GM21423 (cell line): Measurements from ENCODE around the gene CCNYL1.

Experiments
- ATAC-seq: cut with Tn5 transposase; IDR thresholded peaks from one replicate; pipeline ENCODE4 v1.9.1; 2021; ENCODE audit warnings: mild to moderate bottlenecking, moderate library complexity; ENCODE audit not compliant: unreplicated experiment

Gene CCNYL1

DNA sequence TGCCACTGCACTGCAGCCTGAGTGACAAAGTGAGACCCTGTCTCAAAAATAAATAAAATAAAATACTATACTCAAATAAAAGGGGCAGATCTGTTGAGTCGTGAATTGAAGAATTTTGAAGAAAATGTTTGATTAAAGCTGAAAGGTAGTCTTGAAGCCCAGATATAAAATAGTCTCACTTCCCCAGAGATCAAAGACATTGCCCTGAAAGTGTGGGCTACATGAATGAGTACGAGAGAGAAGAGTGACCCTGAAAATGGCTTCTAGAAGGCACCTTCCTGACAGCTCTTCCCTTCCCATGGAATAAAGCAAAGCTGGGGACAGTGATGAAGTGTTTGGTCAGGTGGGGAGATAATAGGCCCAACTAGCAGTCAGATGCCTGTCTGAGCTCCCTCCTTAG, 72.1 kb downstream of the CCNYL1 start:
- ATAC-seq: no peak

GRCh38 chr2:207784898-207785297, 73.5 kb downstream of the CCNYL1 start:
- no peak for ATAC-seq

DNA sequence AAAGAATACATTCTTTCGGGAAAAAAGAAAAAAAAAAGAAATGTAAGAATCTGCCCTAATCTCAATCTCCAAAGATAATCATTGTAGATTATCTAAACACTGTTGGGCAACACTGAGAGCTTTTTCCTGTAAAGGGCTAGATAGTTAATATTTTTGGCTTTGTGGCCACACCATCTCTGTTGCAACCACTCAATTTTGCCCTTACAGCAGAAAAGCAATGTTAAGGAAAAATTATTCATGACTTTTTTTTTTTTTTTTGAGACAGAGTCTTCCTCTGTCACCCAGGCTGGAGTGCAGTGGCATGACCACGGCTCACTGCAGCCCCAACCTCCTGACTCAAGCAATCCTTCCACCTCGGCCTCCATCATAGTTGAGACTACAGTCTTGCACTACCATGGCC, 75.6 kb downstream of the CCNYL1 start:
- no peak for ATAC-seq

GRCh38 chr2:207787800-207788199, 76.4 kb downstream of the CCNYL1 start:
- no peak for ATAC-seq

DNA sequence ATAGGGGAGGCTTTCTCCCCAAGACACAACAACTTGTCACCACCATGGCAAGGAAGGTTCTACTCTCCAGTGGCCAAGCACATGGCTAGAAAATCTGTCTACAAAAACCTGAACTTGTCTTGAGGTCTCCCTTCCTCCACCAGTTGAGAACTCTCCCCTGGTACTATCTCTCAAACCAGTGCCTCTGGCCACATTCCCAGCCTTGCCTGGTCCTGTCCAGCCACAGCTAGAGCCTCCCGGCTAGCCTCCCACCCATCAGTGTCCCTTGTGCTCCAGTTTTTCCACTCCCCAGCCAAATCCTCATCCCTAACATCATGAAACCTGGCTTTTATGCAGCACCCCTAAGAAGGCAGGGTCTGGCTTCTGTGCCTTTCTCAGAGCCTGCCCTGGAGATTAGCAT, 79.5 kb downstream of the CCNYL1 start:
- no peak for ATAC-seq

- no peak for ATAC-seq
Measured at GRCh38 chr2:207791579-207792243, 80.3 kb downstream of the CCNYL1 start.

DNA sequence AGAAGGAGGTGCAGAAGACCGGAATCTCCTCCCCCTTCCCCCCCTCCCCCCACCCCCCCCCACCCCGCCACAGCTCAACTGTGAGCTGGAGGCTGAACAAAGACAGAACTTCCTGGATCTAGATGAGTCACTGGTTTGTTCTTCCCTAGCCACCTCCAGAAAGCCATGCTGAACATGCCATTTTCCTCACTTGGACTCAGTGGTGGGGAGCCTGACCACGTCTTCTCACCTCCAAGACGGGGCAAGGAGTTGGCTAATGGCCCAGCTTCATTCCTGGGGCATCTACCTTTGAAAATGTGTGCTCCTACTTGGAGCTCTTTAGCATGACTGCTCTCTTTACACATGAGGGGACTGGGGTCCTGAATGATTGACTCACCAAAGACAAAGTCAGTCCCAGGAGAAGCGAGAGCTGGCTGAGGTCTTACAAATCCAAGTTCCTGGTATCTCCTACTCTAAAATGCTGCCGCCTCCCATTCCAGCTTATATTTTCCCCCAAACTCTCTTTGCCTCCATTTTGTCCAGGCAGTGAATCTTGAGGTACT, 80.9 kb downstream of the CCNYL1 start:
- ATAC-seq: no peak

- no peak for ATAC-seq
Measured at GRCh38 chr2:207796585-207797350, 85.3 kb downstream of the CCNYL1 start.

GRCh38 chr2:207801259-207801658, 89.8 kb downstream of the CCNYL1 start:
- no peak for ATAC-seq

GRCh38 chr2:207802650-207803049, 91.2 kb downstream of the CCNYL1 start:
- no peak for ATAC-seq
